B cell (primary cell): Measurements from ENCODE around the gene GOLIM4. TPM values are rescaled to one million over a fixed set of nuclear protein-coding genes. Genes with fewer than 3 reads are reported as not detected.

Source experiments
- ATAC-seq: fragments of 200-7000 bp; cut with Tn5 transposase; one replicate; pipeline ENCODE4 v1.10.0; 2021; ENCODE audit warnings: low read depth, mild to moderate bottlenecking, moderate number of reproducible peaks, moderate library complexity
- CTCF ChIA-PET: fragments of 350-600 bp; sonication (Branson Sonifier 250); formaldehyde crosslinking; loops from one replicate; lab custom pipeline; 2021; ENCODE audit warnings: antibody characterized with exemption, inconsistent platforms; lab: Charles Lee
- POLR2A ChIA-PET: fragments of 350-600 bp; sonication (Branson Sonifier 250); formaldehyde crosslinking; loops from one replicate; lab custom pipeline; 2021; ENCODE audit warnings: antibody characterized with exemption; lab: Charles Lee
- DNase-seq: peaks from one replicate; pipeline ENCODE4 v3.0.0; 2013
- H2AFZ ChIP-seq: 2 replicates; pipeline ENCODE4 v1.6.1; 2012; ENCODE audit warnings: mild to moderate bottlenecking, low read depth, low read length; ENCODE audit not compliant: insufficient read depth, poor library complexity, severe bottlenecking
- H3K27ac ChIP-seq, 2 donors: 1 replicate in 1 of 2; 2 replicates in 1 of 2; pipeline ENCODE4 v1.5.1; 2012 to 2013; ENCODE audit warnings: low read length in 2 of 2, mild to moderate bottlenecking in 2 of 2, moderate library complexity in 1 of 2
- H3K27me3 ChIP-seq, 4 experiments: fragments of 200-600 bp in 1 of 4; sonication (generic) in 1 of 4; replicated peaks in 1 of 4; 1 replicate in 2 of 4; 2 replicates in 2 of 4; pipeline versions ENCODE4 v1.6.1 to v1.7.0; 2013 to 2016; ENCODE audit warnings: low read length in 3 of 4, mild to moderate bottlenecking in 2 of 4, mixed read lengths in 1 of 4, moderate library complexity in 1 of 4; ENCODE audit not compliant: insufficient read depth in 4 of 4, control insufficient read depth in 3 of 4; ENCODE audit errors: control extremely low read depth in 1 of 4
- H3K36me3 ChIP-seq, 2 experiments: replicated peaks in 1 of 2; 1 replicate in 1 of 2; 2 replicates in 1 of 2; pipeline versions ENCODE4 v1.6.1 to v1.7.1; 2013; ENCODE audit warnings: low read length in 1 of 2; ENCODE audit not compliant: insufficient read depth in 2 of 2, control insufficient read depth in 1 of 2; ENCODE audit errors: control extremely low read depth in 1 of 2, extremely low read depth in 1 of 2
- H3K4me1 ChIP-seq, 2 donors: fragments of 200-600 bp in 1 of 2; sonication (generic) in 1 of 2; 1 replicate in 1 of 2; 2 replicates in 1 of 2; pipeline versions ENCODE4 v1.5.1 to v1.6.1; 2013 to 2017; ENCODE audit warnings: low read length in 2 of 2; ENCODE audit not compliant: control insufficient read depth in 2 of 2, insufficient read depth in 2 of 2
- H3K4me2 ChIP-seq: replicated peaks from 2 replicates; pipeline ENCODE3; 2012; ENCODE audit warnings: mild to moderate bottlenecking, low read depth, low read length; ENCODE audit not compliant: poor library complexity, severe bottlenecking
- H3K4me3 ChIP-seq, 5 experiments: fragments of 200-600 bp in 1 of 5; sonication (generic) in 1 of 5; 1 replicate in 3 of 5; 2 replicates in 2 of 5; pipeline versions ENCODE4 v1.5.1 to v1.7.0; 2011 to 2016; ENCODE audit warnings: low read length in 4 of 5, mild to moderate bottlenecking in 4 of 5, low read depth in 2 of 5, control low read depth in 1 of 5, moderate library complexity in 1 of 5; ENCODE audit not compliant: insufficient read depth in 1 of 5; ENCODE audit errors: control extremely low read depth in 1 of 5, extremely low read depth in 1 of 5
- H3K79me2 ChIP-seq: fragments of 200-600 bp; sonication (generic); one replicate; pipeline ENCODE4 v1.6.0; 2016; ENCODE audit warnings: low read length; ENCODE audit not compliant: control insufficient read depth, insufficient read depth
- H3K9ac ChIP-seq: fragments of 200-600 bp; sonication (generic); 2 replicates; pipeline ENCODE4 v1.6.1; 2017; ENCODE audit warnings: mild to moderate bottlenecking, low read length, moderate library complexity
- H3K9me3 ChIP-seq, 3 donors: one replicate each; pipeline versions ENCODE4 v1.6.1 to v1.7.1; 2013; ENCODE audit warnings: low read length in 2 of 3; ENCODE audit not compliant: control insufficient read depth in 2 of 3, insufficient read depth in 1 of 3; ENCODE audit errors: control extremely low read depth in 1 of 3
- H4K20me1 ChIP-seq: 2 replicates; pipeline ENCODE4 v1.6.0; 2012; ENCODE audit warnings: mild to moderate bottlenecking, low read length; ENCODE audit not compliant: insufficient read depth, control insufficient read depth, poor library complexity, severe bottlenecking
- H3K27ac Mint-ChIP-seq: one replicate; pipeline ENCODE4 v1.8.0; 2021; ENCODE audit warnings: mixed read lengths
- H3K27me3 Mint-ChIP-seq: one replicate; pipeline ENCODE4 v1.8.0; 2021; ENCODE audit warnings: mixed read lengths
- H3K4me1 Mint-ChIP-seq: one replicate; pipeline ENCODE4 v1.8.0; 2021; ENCODE audit warnings: mixed read lengths
- H3K4me3 Mint-ChIP-seq: one replicate; pipeline ENCODE4 v1.8.0; 2021; ENCODE audit warnings: mixed read lengths
- H3K9me3 Mint-ChIP-seq: one replicate; pipeline ENCODE4 v1.8.0; 2022; ENCODE audit warnings: mixed read lengths; ENCODE audit not compliant: insufficient read depth
- CTCF ChIP-seq: fragments of 200-600 bp; IDR thresholded peaks from one replicate; pipeline ENCODE4 v1.8.0; 2022; ENCODE audit warnings: antibody characterized with exemption, mild to moderate bottlenecking
- EZH2 ChIP-seq: IDR thresholded peaks from 2 replicates; pipeline ENCODE4 v1.6.1; 2012; ENCODE audit warnings: borderline replicate concordance, low read depth, mild to moderate bottlenecking, moderate library complexity, low read length; ENCODE audit not compliant: insufficient read depth, poor library complexity, severe bottlenecking
- intact Hi-C: fragments of 100-400 bp; cut with micrococcal nuclease; formaldehyde crosslinking; loops from one replicate; pipeline ENCODE4 v1.10.0; 2022
- polyA plus RNA-seq: library from polyadenylated mRNA; depleted of rRNA; stranded (reverse); fragments of >200 nt; gene quantifications from 2 replicates; pipeline ENCODE4 v1.2.3, GENCODE V29; 2012
- total RNA-seq, 2 donors: library from RNA; stranded (reverse); fragments of 120-200 nt in 1 of 2; gene quantifications; 1 replicate in 1 of 2; 2 replicates in 1 of 2; pipeline versions ENCODE4 v1.2.3 to v1.2.4, GENCODE V29; 2013 to 2022

Gene GOLIM4
- total and polyA plus RNA-seq, 2 donors (not counting 1 experiment from before 2014, with no cell fraction given) = 2.5 to 9.3 TPM

GRCh38 chr3:168065569-168065968 lies 30.2 kb downstream of the GOLIM4 start:
- no peaks in the 10 kb centered on the region for H3K4me1 ChIP-seq
- Mint-ChIP-seq H3K4me1 (peaks cover 15% of the 10 kb centered on the region), H3K4me3 (no peak overlapping the region), H3K9me3 (no peaks in the 10 kb centered on the region), H3K27ac (no peak overlapping the region), H3K27me3 (no peaks in the 10 kb centered on the region)
- no peaks in the 10 kb centered on the region for H3K79me2 ChIP-seq
- no peak overlapping the region for H3K4me3 ChIP-seq
- CTCF ChIA-PET = no interaction called here
- ATAC-seq (no peak), DNase-seq (no peak)
- no peak overlapping the region for H3K27ac ChIP-seq
- H3K36me3 ChIP-seq = no peaks in the 10 kb centered on the region
- intact Hi-C loops = no loop called here
- H3K4me2 ChIP-seq = no peak overlapping the region
- no peak for TF ChIP-seq EZH2
- no peak for TF ChIP-seq CTCF
- no peak overlapping the region for H2AFZ ChIP-seq
- POLR2A ChIA-PET = no interaction called here
- H3K27me3 ChIP-seq = no peaks in the 10 kb centered on the region
- H3K9ac ChIP-seq = no peak overlapping the region
- H3K9me3 ChIP-seq = no peaks in the 10 kb centered on the region
- H4K20me1 ChIP-seq = no peaks in the 10 kb centered on the region

GRCh38 chr3:168063122-168063521 lies 32.6 kb downstream of the GOLIM4 start:
- no peak overlapping the region for H3K4me2 ChIP-seq
- H3K36me3 ChIP-seq = no peaks in the 10 kb centered on the region
- DNase-seq (no peak), ATAC-seq (no peak)
- Mint-ChIP-seq H3K9me3 (no peaks in the 10 kb centered on the region), H3K27ac (no peak overlapping the region), H3K4me1 (peaks cover 15% of the 10 kb centered on the region), H3K27me3 (no peaks in the 10 kb centered on the region), H3K4me3 (no peak overlapping the region)
- no peaks in the 10 kb centered on the region for H3K9me3 ChIP-seq
- H3K79me2 ChIP-seq = peaks cover 4% of the 10 kb centered on the region
- no peak overlapping the region for H3K4me3 ChIP-seq
- no peaks in the 10 kb centered on the region for H3K27me3 ChIP-seq
- no peak overlapping the region for H3K27ac ChIP-seq
- CTCF ChIA-PET = no interaction called here
- POLR2A ChIA-PET = no interaction called here
- no peaks in the 10 kb centered on the region for H4K20me1 ChIP-seq
- TF ChIP-seq EZH2 = no peak
- no peak for TF ChIP-seq CTCF
- H2AFZ ChIP-seq = no peak overlapping the region
- intact Hi-C loops = no loop called here
- H3K9ac ChIP-seq = no peak overlapping the region
- H3K4me1 ChIP-seq = no peaks in the 10 kb centered on the region
